Omental fat pad (tissue), 4 donors: Measurements from ENCODE around the gene MRGPRE. TPM values are rescaled to one million over a fixed set of nuclear protein-coding genes. Genes with fewer than 3 reads are reported as not detected.

ENCODE experiments used
- ATAC-seq: fragments of 150-250 bp; one replicate; pipeline ENCODE4 v1.9.1; 2016; ENCODE audit warnings: mild to moderate bottlenecking, moderate library complexity; ENCODE audit not compliant: low FRiP score
- DNase-seq: peaks from one replicate; pipeline ENCODE4 v3.0.0-alpha.2; 2019; ENCODE audit warnings: low spot score
- CTCF ChIP-seq, 3 donors: fragments of 450-650 bp; IDR thresholded peaks; one replicate each; pipeline ENCODE4 v1.5.1; 2016 to 2017; ENCODE audit warnings: antibody characterized with exemption in 3 of 3, mild to moderate bottlenecking in 3 of 3, moderate library complexity in 2 of 3
- total RNA-seq, 4 donors: library from RNA; depleted of rRNA; stranded (reverse); fragments of >200 nt; gene quantifications; one replicate each; pipeline ENCODE4 v1.1.0, GENCODE V29; 2016

MRGPRE gene
- total RNA-seq, 4 donors from 2014 or later: not detected

DNA sequence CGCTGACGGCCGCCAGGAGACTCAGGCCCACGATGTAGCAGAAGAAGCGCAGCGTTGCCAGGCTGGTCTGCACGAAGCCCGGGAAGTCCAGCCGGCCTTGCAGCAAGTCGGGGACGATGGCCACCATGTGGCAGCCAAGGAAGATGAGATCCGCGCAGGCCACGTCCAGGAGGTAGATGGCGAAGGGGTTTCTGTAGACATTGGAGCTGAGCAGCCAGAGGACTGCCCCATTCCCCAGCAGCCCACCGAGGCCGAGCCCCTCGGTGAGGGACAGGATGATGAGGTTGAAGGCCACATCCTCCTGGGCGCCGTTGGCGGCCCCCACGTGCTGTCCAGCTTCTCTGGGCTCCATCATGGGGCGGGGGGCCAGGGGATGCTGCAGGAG lies 3.8 kb downstream of the MRGPRE start:
- no peak for ATAC-seq
- TF ChIP-seq CTCF (IDR thresholded peaks at IDR 0.05): no peak
- DNase-seq: no peak

DNA sequence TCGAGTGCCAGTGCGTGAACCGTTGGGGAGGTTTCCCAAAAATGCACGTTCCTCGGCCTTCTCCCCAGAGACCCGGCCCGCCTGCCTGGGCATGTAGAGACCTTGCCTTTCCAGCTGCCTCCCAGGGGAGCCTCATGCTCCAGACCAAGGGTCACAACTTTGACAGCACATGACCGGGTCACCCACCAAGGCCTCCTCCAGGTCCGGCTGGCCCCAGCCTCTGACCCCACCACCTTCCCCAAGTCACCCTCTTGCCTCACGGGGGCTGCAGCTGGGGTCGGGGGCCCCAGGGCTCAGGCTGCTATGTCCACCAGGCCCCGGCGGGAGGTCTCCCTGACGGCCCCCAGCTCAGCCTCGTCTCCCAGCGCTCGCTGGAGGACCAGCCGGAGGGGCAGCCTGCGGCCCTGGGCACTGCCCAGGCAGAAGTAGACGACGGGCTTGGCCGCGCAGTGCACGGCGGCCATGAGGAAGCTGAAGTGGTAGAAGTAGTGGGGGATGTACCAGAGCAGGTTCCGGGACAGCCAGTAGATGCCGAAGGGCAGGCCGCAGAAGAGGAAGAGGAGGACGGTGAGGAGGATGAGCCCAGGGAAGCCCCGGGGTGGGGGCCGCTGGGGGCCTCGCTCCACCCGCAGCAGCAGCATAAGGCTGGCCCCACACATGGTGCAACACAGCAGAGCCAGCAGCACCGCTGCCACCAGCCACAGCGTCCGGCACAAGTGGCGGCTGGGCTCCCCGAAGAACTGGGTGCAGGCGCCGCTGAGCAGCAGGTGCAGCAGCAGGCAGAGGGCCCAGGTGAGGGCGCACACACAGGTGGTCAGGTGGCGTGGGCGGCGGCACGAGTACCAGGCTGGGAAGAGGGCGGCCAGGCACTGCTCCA lies 4.4 kb downstream of the MRGPRE start:
- ATAC-seq: no peak
- TF ChIP-seq CTCF (IDR thresholded peaks at IDR 0.05): no peak
- DNase-seq: no peak

DNA sequence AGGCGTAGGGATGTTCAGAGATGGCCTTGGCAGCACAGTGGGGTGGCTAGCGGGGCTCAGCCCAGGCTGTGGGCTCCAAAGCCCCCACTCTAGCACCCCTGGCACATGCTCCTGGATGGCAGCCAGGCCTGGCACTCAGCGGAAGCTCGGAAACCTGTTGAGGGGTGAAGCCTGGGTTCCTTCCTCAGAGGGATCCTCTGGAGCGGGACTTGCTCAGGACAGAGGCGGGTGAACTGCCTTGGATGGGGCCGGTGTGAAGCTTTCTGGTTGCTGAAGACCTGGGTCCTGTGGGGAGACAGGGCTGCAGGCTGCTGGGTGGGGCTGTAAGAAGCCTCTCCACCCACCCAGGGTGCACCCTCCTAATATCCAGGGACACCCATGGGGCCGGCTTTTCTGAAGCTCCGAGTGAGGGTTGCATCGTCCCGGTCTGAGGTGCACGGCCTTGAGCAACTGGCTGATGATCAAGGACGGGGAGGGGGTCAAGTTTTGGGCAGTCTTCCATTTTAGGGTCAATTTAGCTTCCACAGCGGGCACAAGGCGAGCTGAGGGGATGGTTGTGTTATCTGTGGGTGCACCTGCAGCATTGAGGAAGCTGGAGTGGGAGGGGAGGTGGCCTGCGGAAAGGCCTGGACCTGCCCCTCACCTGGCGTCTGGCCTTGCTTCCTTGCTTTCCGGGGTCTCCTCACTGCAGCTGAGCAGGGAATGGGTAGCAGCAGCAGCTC lies 5.2 kb downstream of the MRGPRE start:
- ATAC-seq (no peak), DNase-seq (no peak)
- no peak for TF ChIP-seq CTCF (IDR thresholded peaks at IDR 0.05)

- no peak for TF ChIP-seq CTCF (IDR thresholded peaks at IDR 0.05)
- DNase-seq: no peak
- no peak for ATAC-seq
Measured at GRCh38 chr11:3225826-3226750, 6.1 kb downstream of the MRGPRE start.

DNA sequence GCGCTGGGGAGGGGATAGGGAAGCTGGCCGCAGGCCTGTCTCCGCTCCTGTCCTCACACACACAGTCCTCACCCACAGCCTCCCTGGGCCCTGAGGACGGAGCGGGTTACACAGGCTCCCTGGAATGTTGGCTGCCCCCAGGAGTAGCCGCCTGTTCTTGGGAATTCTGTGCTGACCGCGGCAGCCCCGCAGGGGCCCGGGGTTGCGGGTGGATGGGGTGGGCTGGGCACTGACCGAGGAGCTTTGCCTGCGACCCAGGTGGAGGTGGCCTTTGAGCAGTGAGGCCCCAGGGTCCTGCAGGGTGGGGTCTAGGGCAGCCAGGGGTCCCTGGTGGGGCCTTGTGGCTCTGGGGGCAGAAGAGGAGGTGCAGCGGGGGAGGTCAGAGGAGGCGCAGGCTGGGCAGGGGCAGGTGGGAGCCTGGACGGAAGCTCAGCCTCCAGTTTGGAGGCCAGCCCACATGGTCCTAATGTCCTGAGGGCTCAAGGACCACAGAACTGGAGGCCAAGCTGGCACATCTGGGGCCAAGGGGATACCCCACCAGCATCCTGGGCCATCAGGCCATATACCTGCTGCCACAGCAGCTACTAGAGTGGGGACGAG lies 7.0 kb downstream of the MRGPRE start:
- no peak for ATAC-seq
- no peak for TF ChIP-seq CTCF (IDR thresholded peaks at IDR 0.05)
- no peak for DNase-seq

DNA sequence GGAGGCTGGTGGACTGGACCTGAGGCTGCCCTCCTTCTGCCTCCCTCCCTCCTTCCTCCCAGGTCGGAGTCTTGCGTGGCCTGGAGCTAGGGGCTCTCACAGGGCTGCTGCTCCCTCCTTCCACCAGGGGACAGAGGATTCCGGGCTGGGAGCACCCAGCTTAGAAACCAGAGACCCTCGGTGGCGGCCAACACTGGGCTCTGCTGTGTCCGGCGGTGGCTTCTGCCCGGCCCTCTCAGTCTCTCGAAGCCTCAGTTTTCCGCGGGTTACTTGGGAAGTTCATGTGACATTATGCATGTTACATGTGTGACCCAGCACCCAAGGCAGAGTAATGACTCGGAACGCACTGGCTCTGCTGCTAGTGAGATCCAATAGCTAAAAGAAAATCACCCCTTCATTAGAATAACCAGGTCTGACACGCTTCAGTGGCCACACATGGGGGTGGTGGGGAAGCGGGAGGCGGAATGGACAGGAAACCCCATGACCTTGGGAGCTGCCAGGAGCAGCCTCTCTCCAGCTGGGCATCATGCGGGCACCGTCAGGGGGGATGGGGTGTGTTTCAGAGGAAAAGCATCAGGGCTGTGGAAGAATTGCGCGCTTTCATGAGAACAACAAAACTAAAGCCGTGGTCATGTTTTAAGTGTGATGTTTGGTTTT lies 7.7 kb downstream of the MRGPRE start:
- DNase-seq (no peak), ATAC-seq (no peak)
- no peak for TF ChIP-seq CTCF (IDR thresholded peaks at IDR 0.05)
